ENCODE data around the gene PLXNA2. TPM values are rescaled to one million over a fixed set of nuclear protein-coding genes. Genes with fewer than 3 reads are reported as not detected.

Gene PLXNA2
- total and polyA plus RNA-seq, 2 donors (not counting 1 experiment from before 2014, with no cell fraction given), result 0.31 to 1.2 TPM

GRCh38 chr1:208044589-208045462, 199.4 kb downstream of the PLXNA2 start:
- H2AFZ ChIP-seq (ENCODE audit: insufficient read depth, low read depth, low read length, poor library complexity, severe bottlenecking), result no peak overlapping the region
- Mint-ChIP-seq H3K4me3 (no peak overlapping the region), H3K27ac (no peak overlapping the region), H3K9me3 (ENCODE audit: insufficient read depth) (no peaks in the 10 kb centered on the region), H3K27me3 (no peaks in the 10 kb centered on the region), H3K4me1 (no peaks in the 10 kb centered on the region)
- no peak for TF ChIP-seq CTCF (IDR thresholded peaks at IDR 0.05)
- TF ChIP-seq EZH2 (IDR thresholded peaks at IDR 0.05; ENCODE audit: borderline replicate concordance, insufficient read depth, low read depth, low read length, poor library complexity, severe bottlenecking), result no peak
- intact Hi-C loops (cut with micrococcal nuclease), result no loop called here
- no peak overlapping the region for H3K9ac ChIP-seq (ENCODE audit: low read length)
- H3K9me3 ChIP-seq (ENCODE audit: control extremely low read depth in 1 of 3, control insufficient read depth in 2 of 3, insufficient read depth in 1 of 3, low read length in 2 of 3), result no peaks in the 10 kb centered on the region
- 81% methylated on average over 25 of the region's 27 CpGs for WGBS (ENCODE audit: insufficient coverage)
- H3K4me3 ChIP-seq (ENCODE audit: control extremely low read depth in 1 of 5, extremely low read depth in 1 of 5, insufficient read depth in 1 of 5, low read depth in 2 of 5, low read length in 4 of 5), result no peak overlapping the region
- H4K20me1 ChIP-seq (ENCODE audit: control insufficient read depth, insufficient read depth, low read length, poor library complexity, severe bottlenecking), result no peaks in the 10 kb centered on the region
- DNase-seq (no peak), ATAC-seq (ENCODE audit: low read depth) (no peak)
- H3K27me3 ChIP-seq (replicated peaks in 1 of 4; ENCODE audit: control extremely low read depth in 1 of 4, control insufficient read depth in 3 of 4, insufficient read depth in 4 of 4, low read length in 3 of 4), result no peaks in the 10 kb centered on the region
- no peaks in the 10 kb centered on the region for H3K36me3 ChIP-seq (replicated peaks in 1 of 2; ENCODE audit: control extremely low read depth in 1 of 2, control insufficient read depth in 1 of 2, extremely low read depth in 1 of 2, insufficient read depth in 2 of 2, low read length in 1 of 2)
- H3K27ac ChIP-seq (ENCODE audit: low read length in 2 of 2), result no peak overlapping the region
- H3K4me1 ChIP-seq (ENCODE audit: control insufficient read depth in 2 of 2, insufficient read depth in 2 of 2, low read length in 2 of 2), result no peaks in the 10 kb centered on the region
- POLR2A ChIA-PET, result no interaction called here
- H3K79me2 ChIP-seq (ENCODE audit: control insufficient read depth, insufficient read depth, low read length), result no peaks in the 10 kb centered on the region
- H3K4me2 ChIP-seq (replicated peaks; ENCODE audit: low read depth, low read length, poor library complexity, severe bottlenecking), result no peak overlapping the region
- CTCF ChIA-PET, result no interaction called here

GRCh38 chr1:208043691-208044181, 200.4 kb downstream of the PLXNA2 start:
- Mint-ChIP-seq H3K27me3 (no peaks in the 10 kb centered on the region), H3K4me1 (no peaks in the 10 kb centered on the region), H3K9me3 (ENCODE audit: insufficient read depth) (no peaks in the 10 kb centered on the region), H3K4me3 (no peak overlapping the region), H3K27ac (no peak overlapping the region)
- no peak overlapping the region for H3K4me3 ChIP-seq (ENCODE audit: control extremely low read depth in 1 of 5, extremely low read depth in 1 of 5, insufficient read depth in 1 of 5, low read depth in 2 of 5, low read length in 4 of 5)
- ChIA-PET CTCF (no interaction called here), POLR2A (no interaction called here)
- H3K27ac ChIP-seq (ENCODE audit: low read length in 2 of 2), result no peak overlapping the region
- no peaks in the 10 kb centered on the region for H3K79me2 ChIP-seq (ENCODE audit: control insufficient read depth, insufficient read depth, low read length)
- intact Hi-C loops (cut with micrococcal nuclease), result no loop called here
- no peak overlapping the region for H3K4me2 ChIP-seq (replicated peaks; ENCODE audit: low read depth, low read length, poor library complexity, severe bottlenecking)
- no peaks in the 10 kb centered on the region for H3K27me3 ChIP-seq (replicated peaks in 1 of 4; ENCODE audit: control extremely low read depth in 1 of 4, control insufficient read depth in 3 of 4, insufficient read depth in 4 of 4, low read length in 3 of 4)
- no peak overlapping the region for H3K9ac ChIP-seq (ENCODE audit: low read length)
- no peak overlapping the region for H2AFZ ChIP-seq (ENCODE audit: insufficient read depth, low read depth, low read length, poor library complexity, severe bottlenecking)
- H4K20me1 ChIP-seq (ENCODE audit: control insufficient read depth, insufficient read depth, low read length, poor library complexity, severe bottlenecking), result no peaks in the 10 kb centered on the region
- no peaks in the 10 kb centered on the region for H3K9me3 ChIP-seq (ENCODE audit: control extremely low read depth in 1 of 3, control insufficient read depth in 2 of 3, insufficient read depth in 1 of 3, low read length in 2 of 3)
- H3K4me1 ChIP-seq (ENCODE audit: control insufficient read depth in 2 of 2, insufficient read depth in 2 of 2, low read length in 2 of 2), result no peaks in the 10 kb centered on the region
- 75% methylated on average over 9 of the region's 10 CpGs for WGBS (ENCODE audit: insufficient coverage)
- DNase-seq, result no peak
- TF ChIP-seq EZH2 (IDR thresholded peaks at IDR 0.05; ENCODE audit: borderline replicate concordance, insufficient read depth, low read depth, low read length, poor library complexity, severe bottlenecking) (no peak), CTCF (IDR thresholded peaks at IDR 0.05) (no peak)
- no peak for ATAC-seq (ENCODE audit: low read depth)
- no peaks in the 10 kb centered on the region for H3K36me3 ChIP-seq (replicated peaks in 1 of 2; ENCODE audit: control extremely low read depth in 1 of 2, control insufficient read depth in 1 of 2, extremely low read depth in 1 of 2, insufficient read depth in 2 of 2, low read length in 1 of 2)
